HEK293T (cell line): Measurements from ENCODE around the gene CA10.

Source experiments
- BHLHE40 ChIP-seq: fragments of 450-650 bp; IDR thresholded peaks from 2 replicates; pipeline ENCODE4 v1.6.1; 2016; ENCODE audit warnings: mild to moderate bottlenecking, moderate library complexity, borderline replicate concordance
- FOXA1 ChIP-seq: fragments of 450-650 bp; IDR thresholded peaks from 2 replicates; pipeline ENCODE4 v1.6.1; 2016; ENCODE audit warnings: mild to moderate bottlenecking
- FOXK2 ChIP-seq: fragments of 450-650 bp; IDR thresholded peaks from 2 replicates; pipeline ENCODE4 v1.6.1; 2016; ENCODE audit warnings: mild to moderate bottlenecking
- FOXM1 ChIP-seq: fragments of 450-650 bp; IDR thresholded peaks from 2 replicates; pipeline ENCODE4 v1.6.1; 2017; ENCODE audit warnings: mild to moderate bottlenecking, borderline replicate concordance
- HDGF ChIP-seq: fragments of 450-650 bp; IDR thresholded peaks from 2 replicates; pipeline ENCODE4 v1.6.1; 2017; ENCODE audit warnings: antibody characterized with exemption, borderline replicate concordance
- LEF1 ChIP-seq: fragments of 450-650 bp; IDR thresholded peaks from 2 replicates; pipeline ENCODE4 v1.6.1; 2017; ENCODE audit warnings: mild to moderate bottlenecking, borderline replicate concordance
- NFRKB ChIP-seq: fragments of 450-650 bp; IDR thresholded peaks from 2 replicates; pipeline ENCODE4 v1.6.1; 2016; ENCODE audit warnings: mild to moderate bottlenecking, moderate library complexity
- SP1 ChIP-seq: fragments of 450-650 bp; IDR thresholded peaks from 2 replicates; pipeline ENCODE4 v1.6.1; 2017
- SUZ12 ChIP-seq: fragments of 450-650 bp; IDR thresholded peaks from 2 replicates; pipeline ENCODE4 v1.6.1; 2016; ENCODE audit warnings: mild to moderate bottlenecking
- TARDBP ChIP-seq: fragments of 450-650 bp; IDR thresholded peaks from 2 replicates; pipeline ENCODE4 v1.6.1; 2016

GRCh38 chr17:51701501-51701900 is 457.0 kb downstream of the CA10 start:
- no peak for TF ChIP-seq FOXA1
- TF ChIP-seq SUZ12: no peak
- no peak for TF ChIP-seq FOXM1
- no peak for TF ChIP-seq BHLHE40
- TF ChIP-seq LEF1: no peak
- TF ChIP-seq NFRKB: no peak
- TF ChIP-seq FOXK2: no peak
- no peak for TF ChIP-seq SP1
- no peak for TF ChIP-seq TARDBP
- TF ChIP-seq HDGF: no peak
